HepG2 (cell line): ENCODE results near the gene TRAF3. TPM values are rescaled to one million over a fixed set of nuclear protein-coding genes. Genes with fewer than 3 reads are reported as not detected.

Experiments used
- ARNT2 ChIP-seq: sonication (generic); formaldehyde crosslinking; IDR thresholded peaks from 2 replicates; pipeline ENCODE4 v1.8.0; 2022; ENCODE audit warnings: mild to moderate bottlenecking, low read depth, missing genetic modification reagents, moderate library complexity
- DNMT1 ChIP-seq: sonication (generic); formaldehyde crosslinking; IDR thresholded peaks from 2 replicates; pipeline ENCODE4 v1.5.1; 2020; ENCODE audit warnings: mild to moderate bottlenecking, missing genetic modification reagents
- EHMT2 ChIP-seq: fragments of 200-600 bp; sonication (generic); IDR thresholded peaks from 2 replicates; pipeline ENCODE4 v1.7.0; 2017; ENCODE audit warnings: antibody characterized with exemption, low read depth, low read length, borderline replicate concordance
- FOSL2 ChIP-seq: sonication (generic); formaldehyde crosslinking; IDR thresholded peaks from 2 replicates; pipeline ENCODE4 v1.4.0; 2020; ENCODE audit warnings: missing genetic modification reagents
- GATAD1 ChIP-seq: IDR thresholded peaks from 2 replicates; pipeline ENCODE4 v1.6.1; 2016; ENCODE audit warnings: missing genetic modification reagents, missing compliant biosample characterization
- JARID2 ChIP-seq: sonication (generic); formaldehyde crosslinking; IDR thresholded peaks from 2 replicates; pipeline ENCODE4 v1.8.1; 2023; ENCODE audit warnings: missing genetic modification reagents, inconsistent platforms; ENCODE audit not compliant: insufficient replicate concordance
- MED8 ChIP-seq: sonication (generic); formaldehyde crosslinking; IDR thresholded peaks from 2 replicates; pipeline ENCODE4 v1.8.1; 2023; ENCODE audit warnings: mild to moderate bottlenecking, missing genetic modification reagents; ENCODE audit not compliant: insufficient replicate concordance
- MTA3 ChIP-seq: sonication (generic); formaldehyde crosslinking; IDR thresholded peaks from 2 replicates; pipeline ENCODE4 v1.4.0; 2020; ENCODE audit warnings: missing genetic modification reagents
- MTF2 ChIP-seq: sonication (generic); formaldehyde crosslinking; IDR thresholded peaks from 2 replicates; pipeline ENCODE4 v1.5.0; 2020; ENCODE audit warnings: missing genetic modification reagents, borderline replicate concordance
- NR2C2 ChIP-seq: sonication (generic); formaldehyde crosslinking; IDR thresholded peaks from 2 replicates; pipeline ENCODE4 v1.4.0; 2020; ENCODE audit warnings: missing genetic modification reagents, mild to moderate bottlenecking, moderate library complexity, borderline replicate concordance
- PHF5A ChIP-seq: IDR thresholded peaks from one replicate; pipeline ENCODE4 v1.6.1; 2018; ENCODE audit warnings: low read depth, missing genetic modification reagents; ENCODE audit not compliant: unreplicated experiment
- RBFOX2 ChIP-seq: fragments of 200-400 bp; formaldehyde crosslinking; IDR thresholded peaks from 2 replicates; pipeline ENCODE4 v1.6.1; 2017; ENCODE audit warnings: low read depth, mild to moderate bottlenecking, low read length
- REXO4 ChIP-seq: sonication (generic); formaldehyde crosslinking; IDR thresholded peaks from 2 replicates; pipeline ENCODE4 v1.8.0; 2022; ENCODE audit warnings: missing genetic modification reagents, mild to moderate bottlenecking, borderline replicate concordance
- RFX1 ChIP-seq: fragments of 450-650 bp; IDR thresholded peaks from 2 replicates; pipeline ENCODE4 v1.6.1; 2017
- SIX4 ChIP-seq: sonication (generic); formaldehyde crosslinking; IDR thresholded peaks from 2 replicates; pipeline ENCODE4 v1.4.0; 2020; ENCODE audit warnings: missing genetic modification reagents
- SMARCE1 ChIP-seq: fragments of 450-650 bp; IDR thresholded peaks from 2 replicates; pipeline ENCODE4 v1.6.1; 2017; ENCODE audit warnings: borderline replicate concordance
- TCF12 ChIP-seq, 2 experiments: fragments of 450-650 bp in 1 of 2; sonication (generic) in 1 of 2; formaldehyde crosslinking in 1 of 2; IDR thresholded peaks; 2 replicates each; pipeline versions ENCODE4 v1.6.1 to v1.8.0; 2017 to 2022; ENCODE audit warnings: antibody characterized with exemption in 1 of 2, mild to moderate bottlenecking in 1 of 2, missing genetic modification reagents in 1 of 2, moderate library complexity in 1 of 2
- YEATS2 ChIP-seq: sonication (generic); formaldehyde crosslinking; IDR thresholded peaks from 2 replicates; pipeline ENCODE4 v1.4.0; 2020; ENCODE audit warnings: missing genetic modification reagents, borderline replicate concordance
- ZFY ChIP-seq: sonication (generic); formaldehyde crosslinking; IDR thresholded peaks from 2 replicates; pipeline ENCODE4 v1.4.0; 2020; ENCODE audit warnings: missing genetic modification reagents
- polyA plus RNA-seq, 8 experiments: library from polyadenylated mRNA; depleted of rRNA in 3 of 8; stranded (reverse) in 7 of 8; unstranded in 1 of 8; fragments of >200 nt; fragmentation: Illumina TruSeq in 4 of 8; extraction: Trizol in 4 of 8; gene quantifications; 2 replicates each; pipeline versions ENCODE4 v1.2.1 to v1.2.3, GENCODE V29; 2011 to 2016; ENCODE audit warnings: low read depth in 4 of 8, missing spikeins in 1 of 8, mixed read lengths in 1 of 8; ENCODE audit not compliant: insufficient read depth in 1 of 8
- total RNA-seq, 5 experiments: library from RNA; depleted of rRNA; stranded (reverse); fragments of >200 nt; fragmentation: Illumina TruSeq; extraction: Trizol; gene quantifications; 2 replicates each; pipeline ENCODE4 v1.2.3, GENCODE V29; 2016; ENCODE audit warnings: low read depth in 1 of 5
- TF ChIP-seq, protein P1 (sequence below): IDR thresholded peaks from 2 replicates; pipeline ENCODE4 v1.6.1; 2012; ENCODE audit warnings: inconsistent platforms
- TF ChIP-seq, protein P2 (sequence below): sonication (generic); formaldehyde crosslinking; IDR thresholded peaks from 2 replicates; pipeline ENCODE4 v1.5.1; 2020; ENCODE audit warnings: missing genetic modification reagents, mild to moderate bottlenecking, borderline replicate concordance
- TF ChIP-seq, protein P3 (sequence below): sonication (generic); formaldehyde crosslinking; IDR thresholded peaks from 2 replicates; pipeline ENCODE4 v1.8.0; 2022; ENCODE audit warnings: mild to moderate bottlenecking, missing genetic modification reagents, borderline replicate concordance
- TF ChIP-seq, protein P4 (sequence below): IDR thresholded peaks from 2 replicates; pipeline ENCODE4 v1.6.1; 2016; ENCODE audit warnings: control low read depth
- TF ChIP-seq, protein P5 (sequence below): sonication (generic); formaldehyde crosslinking; IDR thresholded peaks from 2 replicates; pipeline ENCODE4 v1.4.0; 2020; ENCODE audit warnings: missing genetic modification reagents

TRAF3 gene
- total and polyA plus RNA-seq, 2 of the 13 experiments (the other 11 are each of a cell fraction or from before 2014, with no cell fraction given) = 6.9 to 12.2 TPM

DNA sequence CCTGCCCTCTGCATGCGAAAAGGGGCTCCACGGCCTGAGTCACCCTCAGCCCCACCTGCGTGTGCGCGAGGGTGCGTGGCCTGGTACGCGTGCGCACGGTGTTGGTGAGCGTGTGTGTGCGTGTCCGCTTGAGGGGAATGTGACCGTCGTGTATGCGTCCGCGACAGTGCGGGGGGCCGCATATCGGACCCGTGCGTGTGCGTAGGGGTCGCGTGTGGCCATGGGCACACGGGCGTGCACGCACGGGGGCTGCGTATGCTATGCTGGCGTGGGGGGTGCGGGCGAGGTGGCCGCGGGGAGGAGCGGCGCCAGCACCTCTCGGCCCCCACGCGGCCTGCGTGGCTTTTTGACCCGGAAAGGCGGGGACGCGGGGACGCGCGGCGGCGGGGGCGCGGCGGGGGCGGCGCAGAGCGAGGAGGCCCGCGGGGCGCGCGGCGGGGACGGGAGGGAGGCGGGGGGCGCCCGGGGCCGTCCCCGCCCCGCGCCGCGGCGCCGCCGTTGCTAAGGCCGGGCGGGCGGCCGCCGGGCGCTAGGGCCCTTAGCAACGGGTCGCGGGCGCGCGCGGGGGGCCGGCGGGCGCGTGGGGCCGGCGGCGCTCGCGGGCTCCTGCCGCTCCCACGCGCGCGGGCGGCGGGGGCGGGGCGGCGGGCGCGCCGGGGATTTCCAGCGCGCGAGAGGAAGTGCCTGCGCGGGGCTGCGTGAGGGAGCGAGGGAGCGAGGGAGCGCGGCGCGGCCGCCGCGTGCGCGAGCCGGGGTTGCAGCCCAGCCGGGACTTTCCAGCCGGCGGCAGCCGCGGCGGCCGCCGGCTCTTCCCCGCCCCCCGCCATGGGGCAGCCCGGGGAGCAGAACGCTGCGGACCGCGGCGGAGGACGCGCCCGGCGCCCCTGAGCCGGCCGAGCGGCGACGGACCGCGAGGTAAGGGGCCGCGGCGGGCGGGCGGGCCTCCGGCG, at the start of gene TRAF3 (continued):
- TF ChIP-seq, protein P1, sequence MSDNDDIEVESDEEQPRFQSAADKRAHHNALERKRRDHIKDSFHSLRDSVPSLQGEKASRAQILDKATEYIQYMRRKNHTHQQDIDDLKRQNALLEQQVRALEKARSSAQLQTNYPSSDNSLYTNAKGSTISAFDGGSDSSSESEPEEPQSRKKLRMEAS = 0 out of 2 replicates have a peak, but pooled peaks have one; percentile 40
- TF ChIP-seq RBFOX2 (peak; percentile 71; the same call in 1 of the 2 replicates), REXO4 (CRISPR knock-in tag) (no peak), PHF5A (CRISPR knock-in tag) (no peak), SMARCE1 (no peak), GATAD1 (CRISPR knock-in tag) (0 out of 2 replicates have a peak, but pooled peaks have one; percentile 5), MTF2 (CRISPR knock-in tag) (no peak), EHMT2 (no peak), ARNT2 (CRISPR knock-in tag) (peak; percentile 39; the same call in 1 of the 2 replicates), YEATS2 (CRISPR knock-in tag) (no peak), RFX1 (no peak), MTA3 (CRISPR knock-in tag) (no peak), TCF12 (IDR thresholded peaks at IDR 0.05) (no peak), TCF12 (CRISPR knock-in tag; IDR thresholded peaks at IDR 0.05) (no peak), FOSL2 (CRISPR knock-in tag) (no peak), NR2C2 (CRISPR knock-in tag) (peak; percentile 33; the same call in 1 of the 2 replicates), ZFY (CRISPR knock-in tag) (peak; percentile 61), DNMT1 (CRISPR knock-in tag) (peak; percentile 91; the same call in 1 of the 2 replicates), SIX4 (CRISPR knock-in tag) (no peak), MED8 (peak; percentile 28), JARID2 (CRISPR knock-in tag) (no peak)
- TF ChIP-seq, protein P2, sequence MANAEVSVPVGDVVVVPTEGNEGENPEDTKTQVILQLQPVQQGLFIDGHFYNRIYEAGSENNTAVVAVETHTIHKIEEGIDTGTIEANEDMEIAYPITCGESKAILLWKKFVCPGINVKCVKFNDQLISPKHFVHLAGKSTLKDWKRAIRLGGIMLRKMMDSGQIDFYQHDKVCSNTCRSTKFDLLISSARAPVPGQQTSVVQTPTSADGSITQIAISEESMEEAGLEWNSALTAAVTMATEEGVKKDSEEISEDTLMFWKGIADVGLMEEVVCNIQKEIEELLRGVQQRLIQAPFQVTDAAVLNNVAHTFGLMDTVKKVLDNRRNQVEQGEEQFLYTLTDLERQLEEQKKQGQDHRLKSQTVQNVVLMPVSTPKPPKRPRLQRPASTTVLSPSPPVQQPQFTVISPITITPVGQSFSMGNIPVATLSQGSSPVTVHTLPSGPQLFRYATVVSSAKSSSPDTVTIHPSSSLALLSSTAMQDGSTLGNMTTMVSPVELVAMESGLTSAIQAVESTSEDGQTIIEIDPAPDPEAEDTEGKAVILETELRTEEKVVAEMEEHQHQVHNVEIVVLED (CRISPR knock-in tag) = no peak
- TF ChIP-seq, protein P3, sequence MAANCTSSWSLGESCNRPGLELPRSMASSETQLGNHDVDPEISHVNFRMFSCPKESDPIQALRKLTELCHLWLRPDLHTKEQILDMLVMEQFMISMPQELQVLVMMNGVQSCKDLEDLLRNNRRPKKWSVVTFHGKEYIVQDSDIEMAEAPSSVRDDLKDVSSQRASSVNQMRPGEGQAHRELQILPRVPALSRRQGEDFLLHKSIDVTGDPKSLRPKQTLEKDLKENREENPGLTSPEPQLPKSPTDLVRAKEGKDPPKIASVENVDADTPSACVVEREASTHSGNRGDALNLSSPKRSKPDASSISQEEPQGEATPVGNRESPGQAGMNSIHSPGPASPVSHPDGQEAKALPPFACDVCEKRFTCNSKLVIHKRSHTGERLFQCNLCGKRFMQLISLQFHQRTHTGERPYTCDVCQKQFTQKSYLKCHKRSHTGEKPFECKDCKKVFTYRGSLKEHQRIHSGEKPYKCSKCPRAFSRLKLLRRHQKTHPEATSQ = no peak
- TF ChIP-seq, protein P4, sequence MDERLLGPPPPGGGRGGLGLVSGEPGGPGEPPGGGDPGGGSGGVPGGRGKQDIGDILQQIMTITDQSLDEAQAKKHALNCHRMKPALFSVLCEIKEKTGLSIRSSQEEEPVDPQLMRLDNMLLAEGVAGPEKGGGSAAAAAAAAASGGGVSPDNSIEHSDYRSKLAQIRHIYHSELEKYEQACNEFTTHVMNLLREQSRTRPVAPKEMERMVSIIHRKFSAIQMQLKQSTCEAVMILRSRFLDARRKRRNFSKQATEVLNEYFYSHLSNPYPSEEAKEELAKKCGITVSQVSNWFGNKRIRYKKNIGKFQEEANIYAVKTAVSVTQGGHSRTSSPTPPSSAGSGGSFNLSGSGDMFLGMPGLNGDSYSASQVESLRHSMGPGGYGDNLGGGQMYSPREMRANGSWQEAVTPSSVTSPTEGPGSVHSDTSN (CRISPR knock-in tag) = no peak
- TF ChIP-seq, protein P5, sequence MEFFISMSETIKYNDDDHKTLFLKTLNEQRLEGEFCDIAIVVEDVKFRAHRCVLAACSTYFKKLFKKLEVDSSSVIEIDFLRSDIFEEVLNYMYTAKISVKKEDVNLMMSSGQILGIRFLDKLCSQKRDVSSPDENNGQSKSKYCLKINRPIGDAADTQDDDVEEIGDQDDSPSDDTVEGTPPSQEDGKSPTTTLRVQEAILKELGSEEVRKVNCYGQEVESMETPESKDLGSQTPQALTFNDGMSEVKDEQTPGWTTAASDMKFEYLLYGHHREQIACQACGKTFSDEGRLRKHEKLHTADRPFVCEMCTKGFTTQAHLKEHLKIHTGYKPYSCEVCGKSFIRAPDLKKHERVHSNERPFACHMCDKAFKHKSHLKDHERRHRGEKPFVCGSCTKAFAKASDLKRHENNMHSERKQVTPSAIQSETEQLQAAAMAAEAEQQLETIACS (CRISPR knock-in tag) = peak; percentile 86
